SK-N-SH (cell line): Measurements from ENCODE around the gene NAXD. TPM values are rescaled to one million over a fixed set of nuclear protein-coding genes. Genes with fewer than 3 reads are reported as not detected.

Source experiments
- CTCF ChIA-PET: fragments of 300-600, 350-600 bp; formaldehyde crosslinking; extraction: SDS; loops from one replicate; lab custom pipeline; 2021; lab: Yijun Ruan, JAX
- POLR2A ChIA-PET: fragments of 350-600 bp; sonication (Branson Sonifier 250); formaldehyde crosslinking; extraction: SDS; loops from one replicate; lab custom pipeline; 2020; ENCODE audit warnings: antibody characterized with exemption, inconsistent platforms; lab: Yijun Ruan, JAX
- DNase-seq: peaks from one replicate; pipeline ENCODE4 v3.0.0; 2012
- H2AFZ ChIP-seq: fragments of 200-600 bp; sonication (generic); 2 replicates; pipeline ENCODE4 v1.8.1; 2016; ENCODE audit warnings: antibody characterized with exemption, mild to moderate bottlenecking, low read depth
- H3F3A ChIP-seq: fragments of 200-600 bp; sonication (generic); replicated peaks from 2 replicates; pipeline ENCODE3; 2016; ENCODE audit warnings: antibody characterized with exemption, mild to moderate bottlenecking; ENCODE audit not compliant: insufficient read depth
- H3K27ac ChIP-seq, 2 experiments: fragments of 200-500 bp in 1 of 2; fragments of 200-600 bp in 1 of 2; sonication (Bioruptor generic) in 1 of 2; sonication (generic), shearing (Covaris generic) in 1 of 2; 2 replicates each; pipeline versions ENCODE4 v1.5.1 to v1.6.1; 2014 to 2016; ENCODE audit warnings: low read depth in 2 of 2, inconsistent platforms in 1 of 2, low read length in 1 of 2, mild to moderate bottlenecking in 1 of 2, mixed read lengths in 1 of 2
- H3K27me3 ChIP-seq: fragments of 200-600 bp; sonication (generic), shearing (Covaris generic); 2 replicates; pipeline ENCODE4 v1.6.1; 2016; ENCODE audit warnings: mixed run types; ENCODE audit not compliant: insufficient read depth
- H3K36me3 ChIP-seq, 2 experiments: fragments of 200-500 bp in 1 of 2; fragments of 200-600 bp in 1 of 2; sonication (Bioruptor generic) in 1 of 2; sonication (generic) in 1 of 2; replicated peaks in 1 of 2; 2 replicates each; pipeline versions ENCODE3 to v1.5.1; 2014 to 2016; ENCODE audit warnings: low read length in 1 of 2, mild to moderate bottlenecking in 1 of 2; ENCODE audit not compliant: insufficient read depth in 2 of 2, control insufficient read depth in 1 of 2
- H3K4me1 ChIP-seq, 2 experiments: fragments of 200-500 bp in 1 of 2; fragments of 200-600 bp in 1 of 2; sonication (Bioruptor generic) in 1 of 2; sonication (generic), shearing (Covaris generic) in 1 of 2; 2 replicates each; pipeline versions ENCODE4 v1.5.1 to v1.6.1; 2014 to 2016; ENCODE audit warnings: low read depth in 1 of 2, low read length in 1 of 2, mixed run types in 1 of 2; ENCODE audit not compliant: insufficient read depth in 2 of 2, control insufficient read depth in 1 of 2
- H3K4me2 ChIP-seq: fragments of 200-600 bp; sonication (generic), shearing (Covaris generic); 2 replicates; pipeline ENCODE4 v1.6.1; 2017; ENCODE audit warnings: mixed run types
- H3K4me3 ChIP-seq, 2 experiments: fragments of 200-500 bp in 1 of 2; fragments of 200-600 bp in 1 of 2; sonication (Bioruptor generic) in 1 of 2; sonication (generic), shearing (Covaris generic) in 1 of 2; 2 replicates each; pipeline versions ENCODE4 v1.5.1 to v1.8.1; 2014 to 2016; ENCODE audit warnings: low read depth in 2 of 2, inconsistent platforms in 1 of 2, low read length in 1 of 2, mild to moderate bottlenecking in 1 of 2, mixed read lengths in 1 of 2, moderate library complexity in 1 of 2
- H3K79me2 ChIP-seq: fragments of 200-600 bp; sonication (generic); 2 replicates; pipeline ENCODE4 v1.8.1; 2017; ENCODE audit warnings: mild to moderate bottlenecking; ENCODE audit not compliant: insufficient read depth
- H3K9ac ChIP-seq: fragments of 200-600 bp; sonication (generic); 2 replicates; pipeline ENCODE4 v1.6.1; 2017; ENCODE audit warnings: mixed run types
- H3K9me2 ChIP-seq: fragments of 200-600 bp; sonication (generic); 2 replicates; pipeline ENCODE4 v1.6.1; 2017; ENCODE audit warnings: mixed run types
- H3K9me3 ChIP-seq: fragments of 200-600 bp; sonication (generic); 2 replicates; pipeline ENCODE4 v1.6.1; 2017; ENCODE audit warnings: mixed run types, mild to moderate bottlenecking, moderate library complexity
- H4K20me1 ChIP-seq: fragments of 200-600 bp; sonication (generic); 2 replicates; pipeline ENCODE4 v1.6.1; 2017; ENCODE audit warnings: mild to moderate bottlenecking, mixed run types; ENCODE audit not compliant: insufficient read depth
- EP300 ChIP-seq, 2 experiments: IDR thresholded peaks; 2 replicates each; pipeline versions ENCODE4 v1.4.0 to v1.6.1; 2012; ENCODE audit warnings: borderline replicate concordance in 1 of 2, low read depth in 1 of 2, low read length in 1 of 2
- GABPA ChIP-seq: IDR thresholded peaks from 2 replicates; pipeline ENCODE4 v1.4.0; 2012; ENCODE audit warnings: low read depth, mild to moderate bottlenecking
- MEF2A ChIP-seq: IDR thresholded peaks from 2 replicates; pipeline ENCODE4 v1.4.0; 2012; ENCODE audit warnings: low read depth, borderline replicate concordance
- MXI1 ChIP-seq: IDR thresholded peaks from 2 replicates; pipeline ENCODE4 v1.6.1; 2012; ENCODE audit warnings: mild to moderate bottlenecking, low read depth, low read length, improper control_type of control experiment
- NFIC ChIP-seq: IDR thresholded peaks from 2 replicates; pipeline ENCODE4 v1.4.0; 2012; ENCODE audit warnings: borderline replicate concordance
- NRF1 ChIP-seq: IDR thresholded peaks from 2 replicates; pipeline ENCODE4 v1.6.1; 2012; ENCODE audit warnings: low read depth, mild to moderate bottlenecking, low read length
- RCOR1 ChIP-seq: fragments of 150-350 bp; IDR thresholded peaks from 2 replicates; pipeline ENCODE4 v1.6.1; 2017; ENCODE audit warnings: antibody characterized with exemption, low read length
- RFX5 ChIP-seq: IDR thresholded peaks from 2 replicates; pipeline ENCODE4 v1.6.1; 2012; ENCODE audit warnings: mild to moderate bottlenecking, improper control_type of control experiment, low read length
- SMC3 ChIP-seq: IDR thresholded peaks from 2 replicates; pipeline ENCODE4 v1.6.1; 2012; ENCODE audit warnings: low read depth, low read length, improper control_type of control experiment
- WGBS: methylation state at CpG from one replicate; pipeline ENCODE4 v1.1.6; 2017; ENCODE audit warnings: low lambda C conversion rate; 5-methylcytosine and 5-hydroxymethylcytosine counted together
- polyA plus RNA-seq, 3 experiments: library from polyadenylated mRNA; depleted of rRNA; stranded (reverse); fragments of >200 nt; gene quantifications; 2 replicates each; pipeline ENCODE4 v1.2.3, GENCODE V29; 2012
- TF ChIP-seq, protein P1 (sequence below): IDR thresholded peaks from 2 replicates; pipeline ENCODE4 v1.6.1; 2012; ENCODE audit warnings: mild to moderate bottlenecking, low read depth, low read length, moderate library complexity
- TF ChIP-seq, protein P2 (sequence below): IDR thresholded peaks from 2 replicates; pipeline ENCODE4 v1.4.0; 2012; ENCODE audit warnings: low read depth, borderline replicate concordance

Gene NAXD
- polyA plus RNA-seq, 1 of the 3 experiments (the other 2 are of a cell fraction) = 32.4 TPM

- WGBS = 93% methylated on average over 13 of the region's 16 CpGs
- H3K27ac ChIP-seq = no peak overlapping the region
Observed at GRCh38 chr13:110651726-110652230, 36.4 kb downstream of the NAXD start.

DNA sequence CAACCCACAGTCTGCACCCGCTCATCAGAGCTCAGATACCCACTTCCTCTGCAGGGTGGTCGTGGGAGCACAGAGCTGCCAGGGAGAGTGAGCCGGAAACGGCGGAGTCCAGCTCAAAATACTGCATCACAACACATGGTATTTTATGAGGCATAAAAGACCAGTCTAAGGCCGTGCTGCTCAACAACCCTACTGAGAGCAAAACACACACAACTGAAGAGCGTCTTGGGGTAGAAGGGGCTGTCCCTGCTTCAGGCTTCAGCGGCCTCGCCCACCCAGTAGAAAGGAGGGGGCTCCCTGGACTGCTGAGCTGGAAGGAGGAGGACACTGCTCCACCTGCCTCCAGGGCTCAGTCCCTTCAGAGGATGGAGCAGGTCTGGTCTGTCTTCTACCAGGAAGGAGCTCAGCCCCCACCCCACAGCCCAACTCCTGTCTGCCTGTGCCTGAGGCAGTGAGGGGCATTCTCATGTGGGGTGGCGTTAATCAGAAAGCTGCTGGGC lies 36.9 kb downstream of the NAXD start:
- peaks cover 0 to 4% of the 10 kb centered on the region in 2 experiments; a peak in 1 of 4 replicates for H3K4me1 ChIP-seq
- no peak overlapping the region for H3K4me2 ChIP-seq
- no peaks in the 10 kb centered on the region for H3K9me3 ChIP-seq
- no peak overlapping the region for H3K9ac ChIP-seq
- H3K79me2 ChIP-seq = no peaks in the 10 kb centered on the region
- WGBS = 95% methylated on average over 9 of the region's 10 CpGs
- no peak overlapping the region for H3K4me3 ChIP-seq
- H3F3A ChIP-seq = no peaks in the 10 kb centered on the region
- no peak overlapping the region for H3K27ac ChIP-seq
- TF ChIP-seq RCOR1 (no peak), NRF1 (no peak), GABPA (no peak), SMC3 (no peak), MXI1 (no peak), NFIC (no peak)
- TF ChIP-seq, protein P1, sequence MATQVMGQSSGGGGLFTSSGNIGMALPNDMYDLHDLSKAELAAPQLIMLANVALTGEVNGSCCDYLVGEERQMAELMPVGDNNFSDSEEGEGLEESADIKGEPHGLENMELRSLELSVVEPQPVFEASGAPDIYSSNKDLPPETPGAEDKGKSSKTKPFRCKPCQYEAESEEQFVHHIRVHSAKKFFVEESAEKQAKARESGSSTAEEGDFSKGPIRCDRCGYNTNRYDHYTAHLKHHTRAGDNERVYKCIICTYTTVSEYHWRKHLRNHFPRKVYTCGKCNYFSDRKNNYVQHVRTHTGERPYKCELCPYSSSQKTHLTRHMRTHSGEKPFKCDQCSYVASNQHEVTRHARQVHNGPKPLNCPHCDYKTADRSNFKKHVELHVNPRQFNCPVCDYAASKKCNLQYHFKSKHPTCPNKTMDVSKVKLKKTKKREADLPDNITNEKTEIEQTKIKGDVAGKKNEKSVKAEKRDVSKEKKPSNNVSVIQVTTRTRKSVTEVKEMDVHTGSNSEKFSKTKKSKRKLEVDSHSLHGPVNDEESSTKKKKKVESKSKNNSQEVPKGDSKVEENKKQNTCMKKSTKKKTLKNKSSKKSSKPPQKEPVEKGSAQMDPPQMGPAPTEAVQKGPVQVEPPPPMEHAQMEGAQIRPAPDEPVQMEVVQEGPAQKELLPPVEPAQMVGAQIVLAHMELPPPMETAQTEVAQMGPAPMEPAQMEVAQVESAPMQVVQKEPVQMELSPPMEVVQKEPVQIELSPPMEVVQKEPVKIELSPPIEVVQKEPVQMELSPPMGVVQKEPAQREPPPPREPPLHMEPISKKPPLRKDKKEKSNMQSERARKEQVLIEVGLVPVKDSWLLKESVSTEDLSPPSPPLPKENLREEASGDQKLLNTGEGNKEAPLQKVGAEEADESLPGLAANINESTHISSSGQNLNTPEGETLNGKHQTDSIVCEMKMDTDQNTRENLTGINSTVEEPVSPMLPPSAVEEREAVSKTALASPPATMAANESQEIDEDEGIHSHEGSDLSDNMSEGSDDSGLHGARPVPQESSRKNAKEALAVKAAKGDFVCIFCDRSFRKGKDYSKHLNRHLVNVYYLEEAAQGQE = no peak
- no peak overlapping the region for H2AFZ ChIP-seq
- no peaks in the 10 kb centered on the region for H3K27me3 ChIP-seq
- peaks cover 1 to 17% of the 10 kb centered on the region in 2 experiments for H3K36me3 ChIP-seq
- POLR2A ChIA-PET = no interaction called here
- no peak for DNase-seq
- CTCF ChIA-PET = interaction anchor here (1.0 to 1.7 kb wide), 2 partner anchors 10 to 15 kb away, joined by 3 to 4 read pairs; no protein-coding TSS in a partner anchor
- no peaks in the 10 kb centered on the region for H3K9me2 ChIP-seq
- H4K20me1 ChIP-seq = no peaks in the 10 kb centered on the region

More at GRCh38 chr13:110651726-110652230, 36.4 kb downstream of the NAXD start:
- no peaks in the 10 kb centered on the region for H4K20me1 ChIP-seq
- no peak overlapping the region for H3K4me3 ChIP-seq
- ChIA-PET POLR2A (interaction anchor here (0.7 kb wide), 1 partner anchor 214 kb away, joined by 3 read pairs; no protein-coding TSS in a partner anchor), CTCF (interaction anchor here (1.0 to 1.7 kb wide), 2 partner anchors 11 to 15 kb away, joined by 3 to 4 read pairs; no protein-coding TSS in a partner anchor)
- H3K9me3 ChIP-seq = no peaks in the 10 kb centered on the region
- H3K4me2 ChIP-seq = no peak overlapping the region
- no peaks in the 10 kb centered on the region for H3K79me2 ChIP-seq
- H3K4me1 ChIP-seq = peaks cover 0 to 4% of the 10 kb centered on the region in 2 experiments; a peak in 1 of 4 replicates
- H3K9ac ChIP-seq = no peak overlapping the region
- no peaks in the 10 kb centered on the region for H3K27me3 ChIP-seq
- no peaks in the 10 kb centered on the region for H3F3A ChIP-seq
- DNase-seq = no peak
- no peak overlapping the region for H2AFZ ChIP-seq
- no peaks in the 10 kb centered on the region for H3K9me2 ChIP-seq
- peaks cover 0 to 17% of the 10 kb centered on the region in 2 experiments for H3K36me3 ChIP-seq
- TF ChIP-seq MEF2A = no peak
- no peak for TF ChIP-seq RFX5
- TF ChIP-seq NRF1 = no peak
- TF ChIP-seq EP300 (IDR thresholded peaks at IDR 0.05; ENCODE audit: borderline replicate concordance in 1 of 2, low read depth in 1 of 2, low read length in 1 of 2) = no peak
- TF ChIP-seq, protein P2, sequence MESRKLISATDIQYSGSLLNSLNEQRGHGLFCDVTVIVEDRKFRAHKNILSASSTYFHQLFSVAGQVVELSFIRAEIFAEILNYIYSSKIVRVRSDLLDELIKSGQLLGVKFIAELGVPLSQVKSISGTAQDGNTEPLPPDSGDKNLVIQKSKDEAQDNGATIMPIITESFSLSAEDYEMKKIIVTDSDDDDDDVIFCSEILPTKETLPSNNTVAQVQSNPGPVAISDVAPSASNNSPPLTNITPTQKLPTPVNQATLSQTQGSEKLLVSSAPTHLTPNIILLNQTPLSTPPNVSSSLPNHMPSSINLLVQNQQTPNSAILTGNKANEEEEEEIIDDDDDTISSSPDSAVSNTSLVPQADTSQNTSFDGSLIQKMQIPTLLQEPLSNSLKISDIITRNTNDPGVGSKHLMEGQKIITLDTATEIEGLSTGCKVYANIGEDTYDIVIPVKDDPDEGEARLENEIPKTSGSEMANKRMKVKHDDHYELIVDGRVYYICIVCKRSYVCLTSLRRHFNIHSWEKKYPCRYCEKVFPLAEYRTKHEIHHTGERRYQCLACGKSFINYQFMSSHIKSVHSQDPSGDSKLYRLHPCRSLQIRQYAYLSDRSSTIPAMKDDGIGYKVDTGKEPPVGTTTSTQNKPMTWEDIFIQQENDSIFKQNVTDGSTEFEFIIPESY = no peak
